ENCODE results near the gene D2HGDH.

GRCh38 chr2:241751776-241752175, 17.3 kb downstream of the D2HGDH start:
- TF ChIP-seq POLR2A (IDR thresholded peaks at IDR 0.05; ENCODE audit: borderline replicate concordance, extremely low read depth, insufficient read depth, insufficient read length): no peak
- no peak for TF ChIP-seq EZH2 (IDR thresholded peaks at IDR 0.05)
- no peak for TF ChIP-seq TCF7L2 (IDR thresholded peaks at IDR 0.05; ENCODE audit: borderline replicate concordance, extremely low read depth, insufficient read depth, insufficient read length)
- no peak for TF ChIP-seq CTCF (IDR thresholded peaks at IDR 0.05 in 2 of 3, conservative IDR thresholded peaks at IDR 0.05 in 1 of 3; ENCODE audit: borderline replicate concordance in 1 of 3, insufficient read depth in 1 of 3, low read depth in 2 of 3, low read length in 2 of 3)
- TF ChIP-seq SRF (IDR thresholded peaks at IDR 0.05; ENCODE audit: low read depth): no peak
- no peak for TF ChIP-seq EGR1 (IDR thresholded peaks at IDR 0.05; ENCODE audit: low read depth)
- no peak for TF ChIP-seq EZH2phosphoT487 (IDR thresholded peaks at IDR 0.05; ENCODE audit: borderline replicate concordance)
- TF ChIP-seq CEBPB (IDR thresholded peaks at IDR 0.05; ENCODE audit: low read depth): no peak
- no peak for TF ChIP-seq SIN3A (IDR thresholded peaks at IDR 0.05; ENCODE audit: low read depth)
